Measurements from ENCODE around the gene LPP.

- no peak for TF ChIP-seq CTCF (IDR thresholded peaks at IDR 0.05; ENCODE audit: insufficient read depth, low read depth, low read length)
- no peak for TF ChIP-seq EZH2 (IDR thresholded peaks at IDR 0.05; ENCODE audit: insufficient read depth, low read length)
Measured at GRCh38 chr3:188188911-188189310, 35.0 kb downstream of the LPP start.
